ENCODE data around the gene SORCS2.

DNA sequence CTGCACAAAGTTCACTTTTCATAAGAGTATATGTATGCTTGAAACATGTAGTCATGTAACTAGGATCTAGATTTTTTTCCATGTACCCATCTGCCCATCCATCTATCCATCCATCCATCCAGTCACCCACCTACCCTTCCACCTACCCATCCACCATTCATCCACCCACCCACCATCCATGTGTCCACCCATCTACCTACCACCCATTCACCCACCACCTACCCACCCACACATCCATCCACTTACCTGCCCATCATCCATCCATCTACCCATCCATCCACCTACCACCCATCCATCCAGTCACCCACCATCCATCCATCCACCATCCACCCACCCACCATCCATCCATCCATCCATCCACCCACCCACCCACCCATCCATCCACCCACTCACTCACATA lies 364.2 kb downstream of the SORCS2 start:
- TF ChIP-seq, protein P1, sequence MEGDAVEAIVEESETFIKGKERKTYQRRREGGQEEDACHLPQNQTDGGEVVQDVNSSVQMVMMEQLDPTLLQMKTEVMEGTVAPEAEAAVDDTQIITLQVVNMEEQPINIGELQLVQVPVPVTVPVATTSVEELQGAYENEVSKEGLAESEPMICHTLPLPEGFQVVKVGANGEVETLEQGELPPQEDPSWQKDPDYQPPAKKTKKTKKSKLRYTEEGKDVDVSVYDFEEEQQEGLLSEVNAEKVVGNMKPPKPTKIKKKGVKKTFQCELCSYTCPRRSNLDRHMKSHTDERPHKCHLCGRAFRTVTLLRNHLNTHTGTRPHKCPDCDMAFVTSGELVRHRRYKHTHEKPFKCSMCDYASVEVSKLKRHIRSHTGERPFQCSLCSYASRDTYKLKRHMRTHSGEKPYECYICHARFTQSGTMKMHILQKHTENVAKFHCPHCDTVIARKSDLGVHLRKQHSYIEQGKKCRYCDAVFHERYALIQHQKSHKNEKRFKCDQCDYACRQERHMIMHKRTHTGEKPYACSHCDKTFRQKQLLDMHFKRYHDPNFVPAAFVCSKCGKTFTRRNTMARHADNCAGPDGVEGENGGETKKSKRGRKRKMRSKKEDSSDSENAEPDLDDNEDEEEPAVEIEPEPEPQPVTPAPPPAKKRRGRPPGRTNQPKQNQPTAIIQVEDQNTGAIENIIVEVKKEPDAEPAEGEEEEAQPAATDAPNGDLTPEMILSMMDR (IDR thresholded peaks at IDR 0.05), result no peak
- TF ChIP-seq POLR2A (IDR thresholded peaks at IDR 0.05), result no peak
- TF ChIP-seq POLR2AphosphoS5 (IDR thresholded peaks at IDR 0.05), result no peak
- no peak for TF ChIP-seq EP300 (IDR thresholded peaks at IDR 0.05)
